H1 (cell line): Measurements from ENCODE around the gene KIAA1671. TPM values are rescaled to one million over a fixed set of nuclear protein-coding genes. Genes with fewer than 3 reads are reported as not detected.

ENCODE experiments used
- CTCF ChIA-PET: fragments of 300-600 bp; sonication (Branson Sonifier 250); formaldehyde crosslinking; loops from one replicate; lab custom pipeline; 2021; ENCODE audit not compliant: partially characterized antibody; lab: Charles Lee
- POLR2A ChIA-PET: fragments of 300-600 bp; sonication (Branson Sonifier 250); formaldehyde crosslinking; loops from one replicate; lab custom pipeline; 2021; ENCODE audit warnings: inconsistent platforms; ENCODE audit not compliant: partially characterized antibody; lab: Charles Lee
- DNase-seq, 2 experiments: peaks; one replicate each; pipeline versions ENCODE4 v3.0.0 to v3.0.0-alpha.2; 2010 to 2022; ENCODE audit warnings: low spot score in 2 of 2, low read depth in 1 of 2, mixed read lengths in 1 of 2
- FAIRE-seq: peaks from 2 replicates; lab custom pipeline; 2011; peaks lifted over from hg19 to GRCh38; lab: Jason Lieb, UNC
- H2AFZ ChIP-seq: 2 replicates; pipeline ENCODE4 v1.8.1; 2012; ENCODE audit warnings: low read length, inconsistent platforms
- H2AK5ac ChIP-seq: 2 replicates; pipeline ENCODE4 v1.6.1; 2013; ENCODE audit warnings: low read depth, low read length
- H2BK120ac ChIP-seq: replicated peaks from 2 replicates; pipeline ENCODE3; 2013; ENCODE audit warnings: low read depth, low read length, inconsistent platforms
- H2BK12ac ChIP-seq: 2 replicates; pipeline ENCODE4 v1.6.1; 2013; ENCODE audit warnings: low read depth, low read length
- H2BK15ac ChIP-seq: 2 replicates; pipeline ENCODE4 v1.6.1; 2013; ENCODE audit warnings: low read length
- H2BK20ac ChIP-seq: 2 replicates; pipeline ENCODE4 v1.6.1; 2013; ENCODE audit warnings: low read length
- H2BK5ac ChIP-seq: 2 replicates; pipeline ENCODE4 v1.6.1; 2013; ENCODE audit warnings: low read depth, low read length
- H3K14ac ChIP-seq: 2 replicates; pipeline ENCODE4 v1.6.1; 2013; ENCODE audit warnings: inconsistent platforms; ENCODE audit not compliant: insufficient read length
- H3K18ac ChIP-seq: 2 replicates; pipeline ENCODE4 v1.6.1; 2013; ENCODE audit warnings: low read length; ENCODE audit errors: extremely low read depth
- H3K23ac ChIP-seq: 2 replicates; pipeline ENCODE4 v1.6.1; 2013; ENCODE audit warnings: inconsistent platforms; ENCODE audit not compliant: insufficient read length
- H3K23me2 ChIP-seq: 2 replicates; pipeline ENCODE4 v1.6.1; 2013; ENCODE audit warnings: low read depth, low read length
- H3K27ac ChIP-seq: 2 replicates; pipeline ENCODE4 v1.6.1; 2011; ENCODE audit warnings: low read depth, low read length, inconsistent platforms
- H3K27me3 ChIP-seq, 4 experiments: replicated peaks in 1 of 4; 1 replicate in 1 of 4; 2 replicates in 3 of 4; pipeline versions ENCODE4 v1.6.1 to v1.8.1; 2011 to 2013; ENCODE audit warnings: low read length in 3 of 4, mild to moderate bottlenecking in 3 of 4, inconsistent platforms in 2 of 4, mixed read lengths in 2 of 4, moderate library complexity in 1 of 4; ENCODE audit not compliant: control insufficient read depth in 3 of 4, insufficient read depth in 3 of 4; ENCODE audit errors: extremely low read depth in 1 of 4
- H3K36me3 ChIP-seq, 4 experiments: 2 replicates each; pipeline versions ENCODE4 v1.6.1 to v1.8.1; 2011 to 2013; ENCODE audit warnings: mild to moderate bottlenecking in 4 of 4, low read length in 3 of 4, moderate library complexity in 2 of 4, control low read depth in 1 of 4, inconsistent platforms in 1 of 4; ENCODE audit not compliant: insufficient read depth in 4 of 4, control insufficient read depth in 2 of 4
- H3K4ac ChIP-seq: replicated peaks from 2 replicates; pipeline ENCODE3; 2013; ENCODE audit warnings: low read length, low read depth, mixed read lengths, inconsistent platforms; ENCODE audit not compliant: insufficient read length
- H3K4me1 ChIP-seq, 4 experiments: replicated peaks in 1 of 4; 1 replicate in 1 of 4; 2 replicates in 3 of 4; pipeline versions ENCODE4 v1.6.1 to v1.8.1; 2011 to 2013; ENCODE audit warnings: low read length in 3 of 4, inconsistent platforms in 2 of 4, mixed read lengths in 1 of 4; ENCODE audit not compliant: insufficient read depth in 4 of 4, control insufficient read depth in 3 of 4
- H3K4me2 ChIP-seq, 2 experiments: 2 replicates each; pipeline versions ENCODE4 v1.6.1 to v1.8.1; 2011 to 2013; ENCODE audit warnings: low read depth in 2 of 2, low read length in 2 of 2, control low read depth in 1 of 2, inconsistent platforms in 1 of 2, mild to moderate bottlenecking in 1 of 2; ENCODE audit not compliant: insufficient read depth in 1 of 2
- H3K4me3 ChIP-seq, 4 experiments: fragments of 200-600, 300-600 bp in 1 of 4; sonication (generic), shearing (Covaris generic), sonication (Bioruptor Twin) in 1 of 4; 2 replicates each; pipeline versions ENCODE4 v1.5.1 to v1.8.1; 2011 to 2016; ENCODE audit warnings: low read length in 4 of 4, low read depth in 3 of 4, control low read depth in 2 of 4, inconsistent platforms in 2 of 4, mild to moderate bottlenecking in 2 of 4, mixed read lengths in 1 of 4, moderate library complexity in 1 of 4; ENCODE audit not compliant: insufficient read depth in 2 of 4; ENCODE audit errors: extremely low read depth in 1 of 4
- H3K56ac ChIP-seq: replicated peaks from 2 replicates; pipeline ENCODE3; 2013; ENCODE audit warnings: low read depth, mild to moderate bottlenecking, mixed read lengths, low read length, inconsistent platforms; ENCODE audit not compliant: insufficient read length
- H3K79me1 ChIP-seq: 2 replicates; pipeline ENCODE4 v1.6.1; 2013; ENCODE audit warnings: low read depth, low read length, control low read depth
- H3K79me2 ChIP-seq, 2 experiments: 2 replicates each; pipeline versions ENCODE4 v1.6.1 to v1.8.1; 2012 to 2013; ENCODE audit warnings: low read length in 2 of 2, mild to moderate bottlenecking in 2 of 2, inconsistent platforms in 1 of 2; ENCODE audit not compliant: insufficient read depth in 2 of 2, control insufficient read depth in 1 of 2
- H3K9ac ChIP-seq, 4 experiments: replicated peaks in 1 of 4; 1 replicate in 1 of 4; 2 replicates in 3 of 4; pipeline versions ENCODE4 v1.6.1 to v1.8.1; 2011 to 2013; ENCODE audit warnings: low read depth in 3 of 4, low read length in 3 of 4, control low read depth in 2 of 4, mild to moderate bottlenecking in 2 of 4, moderate library complexity in 2 of 4, inconsistent platforms in 1 of 4; ENCODE audit errors: extremely low read depth in 1 of 4
- H3K9me3 ChIP-seq, 2 experiments: 2 replicates each; pipeline versions ENCODE4 v1.6.1 to v1.8.1; 2012 to 2013; ENCODE audit warnings: mild to moderate bottlenecking in 2 of 2, moderate library complexity in 2 of 2, control low read depth in 1 of 2, inconsistent platforms in 1 of 2, low read depth in 1 of 2, low read length in 1 of 2, mixed read lengths in 1 of 2; ENCODE audit not compliant: insufficient read depth in 2 of 2
- H4K20me1 ChIP-seq, 2 experiments: replicated peaks in 1 of 2; 2 replicates each; pipeline versions ENCODE3 to v1.8.1; 2011 to 2013; ENCODE audit warnings: inconsistent platforms in 2 of 2, low read length in 2 of 2, mild to moderate bottlenecking in 1 of 2; ENCODE audit not compliant: insufficient read depth in 2 of 2, control insufficient read depth in 1 of 2
- H4K5ac ChIP-seq: 2 replicates; pipeline ENCODE4 v1.6.1; 2013; ENCODE audit warnings: low read length, low read depth, mixed read lengths, inconsistent platforms; ENCODE audit not compliant: insufficient read length
- H4K8ac ChIP-seq: 2 replicates; pipeline ENCODE4 v1.8.0; 2013; ENCODE audit warnings: mild to moderate bottlenecking, moderate library complexity, low read length, inconsistent platforms; ENCODE audit not compliant: insufficient read depth; ENCODE audit errors: extremely low read depth
- H4K91ac ChIP-seq: replicated peaks from 2 replicates; pipeline ENCODE3; 2013; ENCODE audit warnings: low read length, mixed read lengths, inconsistent platforms; ENCODE audit not compliant: insufficient read length
- CBX8 ChIP-seq: fragments of 300-800, 300-1000 bp; sonication (generic); IDR thresholded peaks from 2 replicates; pipeline ENCODE4 v1.7.1; 2016; ENCODE audit warnings: low read depth, low read length, borderline replicate concordance
- JUN ChIP-seq: IDR thresholded peaks from 2 replicates; pipeline ENCODE4 v1.6.1; 2011; ENCODE audit warnings: low read depth, mild to moderate bottlenecking, improper control_type of control experiment, low read length
- MAFK ChIP-seq: IDR thresholded peaks from 2 replicates; pipeline ENCODE4 v1.6.1; 2012; ENCODE audit warnings: low read depth, mild to moderate bottlenecking, improper control_type of control experiment, low read length
- TAF7 ChIP-seq: optimal IDR thresholded peaks from 2 replicates; pipeline ENCODE3; 2011; ENCODE audit warnings: low read depth, mild to moderate bottlenecking, inconsistent platforms, low read length, moderate library complexity, borderline replicate concordance
- YY1 ChIP-seq: IDR thresholded peaks from 2 replicates; pipeline ENCODE4 v1.6.1; 2011; ENCODE audit warnings: low read depth, mild to moderate bottlenecking, low read length
- WGBS, 2 experiments: shearing (Covaris generic) in 1 of 2; methylation state at CpG; one replicate each; pipeline versions ENCODE4 v1.1.6 to v1.1.7; 2013 to 2015; ENCODE audit warnings: low lambda C conversion rate in 2 of 2, mixed read lengths in 2 of 2, inconsistent platforms in 1 of 2, low coverage in 1 of 2, missing lambda C conversion rate in 1 of 2; ENCODE audit not compliant: insufficient replicate concordance in 2 of 2, insufficient coverage in 1 of 2, insufficient read length in 1 of 2; ENCODE audit errors: extremely low coverage in 1 of 2, missing lambda C conversion rate in 1 of 2; 5-methylcytosine and 5-hydroxymethylcytosine counted together
- polyA plus RNA-seq, 7 experiments: library from polyadenylated mRNA; depleted of rRNA in 3 of 7; stranded (reverse) in 5 of 7; unstranded in 2 of 7; fragments of >200 nt in 5 of 7; fragments of 200-250 nt in 2 of 7; gene quantifications; 1 replicate in 5 of 7; 2 replicates in 1 of 7; 4 replicates in 1 of 7; pipeline versions ENCODE4 v1.2.1 to v1.2.3, GENCODE V29; 2011 to 2013; ENCODE audit warnings: missing spikeins in 2 of 7, mixed read lengths in 2 of 7
- total RNA-seq: library from RNA; stranded (reverse); fragmentation: NEBNext Ultra II Directional; extraction: Animal tissue kit (Norgen Biotek cat#: 25700); gene quantifications from 2 replicates; pipeline ENCODE4 v1.2.1, GENCODE V29; 2021

Gene KIAA1671
- total and polyA plus RNA-seq, 2 of the 8 experiments (the other 6 are each of a cell fraction or from before 2014, with no cell fraction given): 6.4 to 23.9 TPM

GRCh38 chr22:24950272-24950902 is 2.1 kb upstream of the KIAA1671 start:
- no peak overlapping the region for H2AFZ ChIP-seq
- 0 out of 2 replicates have a peak overlapping the region, but pooled peaks have one; percentile 3 for H2BK15ac ChIP-seq
- peak overlapping the region; percentile 69; the same call in 1 of the 2 replicates for H2BK12ac ChIP-seq
- peak overlapping the region; percentile 36 to 55 for H3K4me2 ChIP-seq
- CTCF ChIA-PET: interaction anchor here (0.8 to 15.1 kb wide), 16 partner anchors 9 to 147 kb away, joined by 3 to 221 read pairs (median 5); no protein-coding TSS in a partner anchor
- DNase-seq (peak; percentile 72 to 76), FAIRE-seq (peak; percentile 98)
- no peak overlapping the region for H3K4ac ChIP-seq
- no peaks in the 10 kb centered on the region for H3K36me3 ChIP-seq
- no peaks in the 10 kb centered on the region for H3K9me3 ChIP-seq
- H4K8ac ChIP-seq: no peak overlapping the region
- peak overlapping the region in 1 of 4 experiments; percentile 40; a peak in 2 of 8 replicates for H3K4me3 ChIP-seq
- POLR2A ChIA-PET: interaction anchor here (0.8 to 1.2 kb wide), 5 partner anchors 12 to 98 kb away, joined by 3 to 8 read pairs (median 3); no protein-coding TSS in a partner anchor
- no peak overlapping the region for H2BK20ac ChIP-seq
- H4K5ac ChIP-seq: no peak overlapping the region
- H2BK120ac ChIP-seq: no peak overlapping the region
- no peak overlapping the region for H4K91ac ChIP-seq
- H3K27me3 ChIP-seq: peaks cover 0 to 3% (median 1%) of the 10 kb centered on the region in 4 experiments; a peak in 2 of 7 replicates
- H2AK5ac ChIP-seq: peak overlapping the region; percentile 1; the same call in 1 of the 2 replicates
- H3K27ac ChIP-seq: no peak overlapping the region
- H3K56ac ChIP-seq: no peak overlapping the region
- peaks cover 5 to 22% (median 8%) of the 10 kb centered on the region in 4 experiments for H3K4me1 ChIP-seq
- WGBS, 2 experiments: 37% methylated on average over 7 of the region's 7 CpGs; no CpG with 5 or more reads in 1 of the 2 experiments
- H3K14ac ChIP-seq: no peak overlapping the region
- H4K20me1 ChIP-seq: peaks cover 0 to 3% of the 10 kb centered on the region in 2 experiments
- H3K23ac ChIP-seq: no peak overlapping the region
- H3K79me2 ChIP-seq: peaks cover 0 to 14% of the 10 kb centered on the region in 2 experiments; a peak in 2 of 4 replicates
- H3K18ac ChIP-seq: no peak overlapping the region
- H3K79me1 ChIP-seq: peaks cover 5% of the 10 kb centered on the region
- H2BK5ac ChIP-seq: 0 out of 2 replicates have a peak overlapping the region, but pooled peaks have one; percentile 3
- no peak overlapping the region for H3K9ac ChIP-seq
- peaks cover 13% of the 10 kb centered on the region for H3K23me2 ChIP-seq
- no peak for TF ChIP-seq CBX8
- TF ChIP-seq MAFK: no peak
- TF ChIP-seq YY1: peak; percentile 60; the same call in 1 of the 2 replicates
- TF ChIP-seq JUN: no peak
- no peak for TF ChIP-seq TAF7
